HG03280 (cell line): ENCODE data around the gene TCF12.
"Not testable (repeated sequence)": the region's sequence is repeated elsewhere in the genome, so short reads cannot be mapped to it uniquely, and the experiment has no call there.

Experiments
- ATAC-seq: cut with Tn5 transposase; IDR thresholded peaks from one replicate; pipeline ENCODE4 v1.9.1; 2021; ENCODE audit warnings: mild to moderate bottlenecking, moderate library complexity; ENCODE audit not compliant: unreplicated experiment

TCF12 gene

GRCh38 chr15:57129064-57129463, 210.6 kb downstream of the TCF12 start:
- no peak for ATAC-seq

GRCh38 chr15:57130956-57131355, 212.5 kb downstream of the TCF12 start:
- no peak for ATAC-seq

GRCh38 chr15:57133127-57133968, 214.9 kb downstream of the TCF12 start:
- ATAC-seq = no peak

- no peak for ATAC-seq
Observed at GRCh38 chr15:57134071-57134605, 215.7 kb downstream of the TCF12 start.

- no peak for ATAC-seq
Observed at GRCh38 chr15:57134851-57135250, 216.4 kb downstream of the TCF12 start.

GRCh38 chr15:57135800-57136199, 217.4 kb downstream of the TCF12 start:
- ATAC-seq = no peak

GRCh38 chr15:57138349-57138788, 219.9 kb downstream of the TCF12 start:
- ATAC-seq = no peak

- ATAC-seq = no peak
Observed at GRCh38 chr15:57143511-57144078, 225.2 kb downstream of the TCF12 start.

- ATAC-seq = no peak
Observed at GRCh38 chr15:57144448-57144847, 226.0 kb downstream of the TCF12 start.

GRCh38 chr15:57146506-57147201, 228.2 kb downstream of the TCF12 start:
- ATAC-seq = no peak

GRCh38 chr15:57147621-57148020, 229.2 kb downstream of the TCF12 start:
- ATAC-seq = no peak

GRCh38 chr15:57148262-57148661, 229.8 kb downstream of the TCF12 start:
- ATAC-seq = no peak

- ATAC-seq = no peak
Observed at GRCh38 chr15:57149196-57149595, 230.8 kb downstream of the TCF12 start.

GRCh38 chr15:57150066-57150865, 231.8 kb downstream of the TCF12 start:
- ATAC-seq = no peak

- not testable (repeated sequence) for ATAC-seq
Observed at GRCh38 chr15:57150866-57151203, 232.4 kb downstream of the TCF12 start.

GRCh38 chr15:57152133-57152532, 233.7 kb downstream of the TCF12 start:
- ATAC-seq = no peak

- ATAC-seq = no peak
Observed at GRCh38 chr15:57152666-57153539, 234.5 kb downstream of the TCF12 start.

GRCh38 chr15:57156210-57156884, 237.9 kb downstream of the TCF12 start:
- ATAC-seq = no peak

- no peak for ATAC-seq
Observed at GRCh38 chr15:57158589-57158988, 240.1 kb downstream of the TCF12 start.
